Coronary artery (tissue), 2 donors: ENCODE results near the gene MARCHF3.
"Not testable (repeated sequence)": the region's sequence is repeated elsewhere in the genome, so short reads cannot be mapped to it uniquely, and the experiment has no call there.

Source experiments
- DNase-seq: peaks from one replicate; pipeline ENCODE4 v3.0.0-alpha.2; 2017; ENCODE audit warnings: low spot score
- H3K27ac ChIP-seq, 2 donors: fragments of 200-600 bp; sonication (generic); one replicate each; pipeline ENCODE4 v1.5.1; 2016 to 2019
- H3K4me3 ChIP-seq: fragments of 200-600 bp; sonication (generic); 2 replicates; pipeline ENCODE4 v1.5.1; 2016; ENCODE audit warnings: mild to moderate bottlenecking, moderate library complexity
- CTCF ChIP-seq: fragments of 200-600 bp; sonication (generic); IDR thresholded peaks from one replicate; pipeline ENCODE4 v1.5.1; 2019; ENCODE audit warnings: antibody characterized with exemption

The MARCHF3 gene

GRCh38 chr5:126947146-126948010 is 83.0 kb downstream of the MARCHF3 start:
- no peak for TF ChIP-seq CTCF
- H3K4me3 ChIP-seq = no peak overlapping the region
- no peak for DNase-seq
- no peak overlapping the region for H3K27ac ChIP-seq

GRCh38 chr5:126942908-126943307 is 87.5 kb downstream of the MARCHF3 start:
- not testable (repeated sequence) for H3K4me3 ChIP-seq, H3K27ac ChIP-seq, DNase-seq

- H3K4me3 ChIP-seq = no peak overlapping the region
- no peak for DNase-seq
- no peak for TF ChIP-seq CTCF
- no peak overlapping the region for H3K27ac ChIP-seq
Observed at GRCh38 chr5:126941403-126941802, 89.0 kb downstream of the MARCHF3 start.

- no peak overlapping the region for H3K4me3 ChIP-seq
- no peak overlapping the region for H3K27ac ChIP-seq
- no peak for TF ChIP-seq CTCF
Observed at GRCh38 chr5:126939887-126940286, 90.5 kb downstream of the MARCHF3 start.

GRCh38 chr5:126938466-126938865 is 91.9 kb downstream of the MARCHF3 start:
- no peak for TF ChIP-seq CTCF
- Histone ChIP-seq H3K4me3 (no peak overlapping the region), H3K27ac (no peak overlapping the region)

More at GRCh38 chr5:126939887-126940286, 90.5 kb downstream of the MARCHF3 start:
- DNase-seq = no peak

GRCh38 chr5:126937771-126938170 is 92.6 kb downstream of the MARCHF3 start:
- H3K4me3 ChIP-seq = no peak overlapping the region
- no peak for DNase-seq
- H3K27ac ChIP-seq = no peak overlapping the region

More at GRCh38 chr5:126938466-126938865, 91.9 kb downstream of the MARCHF3 start:
- no peak for DNase-seq

More at GRCh38 chr5:126937771-126938170, 92.6 kb downstream of the MARCHF3 start:
- TF ChIP-seq CTCF = no peak
